WTC11 (cell line): ENCODE results near the gene BBLN. TPM values are rescaled to one million over a fixed set of nuclear protein-coding genes. Genes with fewer than 3 reads are reported as not detected.

Experiments used
- ATAC-seq: fragments of 200-7000 bp; cut with Tn5 transposase; 2 replicates; pipeline ENCODE4 v1.10.0; 2021; ENCODE audit warnings: mild to moderate bottlenecking, moderate library complexity
- CTCF ChIA-PET: fragments of 300-600 bp; sonication (Branson Sonifier 250); formaldehyde crosslinking; loops from one replicate; lab custom pipeline; 2021; ENCODE audit warnings: antibody characterized with exemption; lab: Charles Lee
- POLR2A ChIA-PET: fragments of 350-600 bp; sonication (Branson Sonifier 250); formaldehyde crosslinking; loops from one replicate; lab custom pipeline; 2021; ENCODE audit warnings: antibody characterized with exemption; lab: Charles Lee
- DNase-seq: peaks from one replicate; pipeline ENCODE4 v3.0.0; 2021; ENCODE audit warnings: low spot score
- H3K27ac Mint-ChIP-seq: 2 replicates; pipeline ENCODE4 v1.8.0; 2021; ENCODE audit warnings: mixed read lengths
- H3K27me3 Mint-ChIP-seq: 2 replicates; pipeline ENCODE4 v1.8.0; 2021; ENCODE audit warnings: low read depth, mild to moderate bottlenecking, moderate library complexity, mixed read lengths
- H3K36me3 Mint-ChIP-seq: 2 replicates; pipeline ENCODE4 v1.8.0; 2021; ENCODE audit warnings: mixed read lengths
- H3K4me1 Mint-ChIP-seq: 2 replicates; pipeline ENCODE4 v1.8.0; 2022; ENCODE audit warnings: mixed read lengths
- H3K4me3 Mint-ChIP-seq: 2 replicates; pipeline ENCODE4 v1.8.0; 2021; ENCODE audit warnings: mild to moderate bottlenecking, moderate library complexity, mixed read lengths
- H3K9me3 Mint-ChIP-seq: 2 replicates; pipeline ENCODE4 v1.8.0; 2021; ENCODE audit warnings: mixed read lengths
- CBFB ChIP-seq: sonication (generic); formaldehyde crosslinking; IDR thresholded peaks from 2 replicates; pipeline ENCODE4 v1.8.1; 2022; ENCODE audit warnings: mild to moderate bottlenecking, low read depth, missing genetic modification reagents
- CREB1 ChIP-seq: sonication (generic); formaldehyde crosslinking; IDR thresholded peaks from 2 replicates; pipeline ENCODE4 v1.8.0; 2023; ENCODE audit warnings: mild to moderate bottlenecking, missing genetic modification reagents
- EMX1 ChIP-seq: fragments of 250-450 bp; sonication (Bioruptor Pico); IDR thresholded peaks from 2 replicates; pipeline ENCODE4 v1.8.0; 2021; ENCODE audit warnings: mild to moderate bottlenecking
- GTF2I ChIP-seq: fragments of 250-450 bp; sonication (Bioruptor Pico); conservative IDR thresholded peaks from 2 replicates; pipeline ENCODE4 v1.4.0; 2021; ENCODE audit warnings: mild to moderate bottlenecking
- HMGA2 ChIP-seq: fragments of 250-450 bp; sonication (Bioruptor Pico); IDR thresholded peaks from 2 replicates; pipeline ENCODE4 v1.4.0; 2021; ENCODE audit warnings: mild to moderate bottlenecking, moderate library complexity
- KAT7 ChIP-seq: sonication (generic); formaldehyde crosslinking; IDR thresholded peaks from 2 replicates; pipeline ENCODE4 v1.8.1; 2023; ENCODE audit warnings: missing genetic modification reagents, mild to moderate bottlenecking, borderline replicate concordance
- NFE2L1 ChIP-seq: sonication (generic); formaldehyde crosslinking; IDR thresholded peaks from 2 replicates; pipeline ENCODE4 v1.8.1; 2023; ENCODE audit warnings: missing genetic modification reagents
- NR1H2 ChIP-seq: sonication (generic); formaldehyde crosslinking; IDR thresholded peaks from 2 replicates; pipeline ENCODE4 v1.9.0; 2021; ENCODE audit warnings: mild to moderate bottlenecking, moderate library complexity, missing genetic modification reagents
- OVOL2 ChIP-seq: fragments of 250-450 bp; sonication (Bioruptor Pico); IDR thresholded peaks from 2 replicates; pipeline ENCODE4 v1.9.0; 2021; ENCODE audit warnings: mild to moderate bottlenecking, borderline replicate concordance
- SMAD3 ChIP-seq: sonication (generic); formaldehyde crosslinking; IDR thresholded peaks from 2 replicates; pipeline ENCODE4 v1.8.0; 2022; ENCODE audit warnings: missing genetic modification reagents, mild to moderate bottlenecking, borderline replicate concordance
- SOX15 ChIP-seq: fragments of 250-450 bp; sonication (Bioruptor Pico); IDR thresholded peaks from 2 replicates; pipeline ENCODE4 v1.9.0; 2021; ENCODE audit warnings: mild to moderate bottlenecking
- TEAD4 ChIP-seq: sonication (generic); formaldehyde crosslinking; IDR thresholded peaks from 2 replicates; pipeline ENCODE4 v1.8.0; 2022; ENCODE audit warnings: mild to moderate bottlenecking, missing genetic modification reagents
- ZNF138 ChIP-seq: sonication (generic); formaldehyde crosslinking; conservative IDR thresholded peaks from 2 replicates; pipeline ENCODE4 v1.8.1; 2022; ENCODE audit warnings: mild to moderate bottlenecking, moderate library complexity, missing genetic modification reagents
- ZNF219 ChIP-seq: sonication (generic); formaldehyde crosslinking; IDR thresholded peaks from 2 replicates; pipeline ENCODE4 v1.8.0; 2023; ENCODE audit warnings: missing genetic modification reagents, mild to moderate bottlenecking, borderline replicate concordance
- ZNF232 ChIP-seq: sonication (generic); formaldehyde crosslinking; IDR thresholded peaks from 2 replicates; pipeline ENCODE4 v1.8.0; 2022; ENCODE audit warnings: mild to moderate bottlenecking, missing genetic modification reagents
- ZNF263 ChIP-seq: sonication (generic); formaldehyde crosslinking; IDR thresholded peaks from 2 replicates; pipeline ENCODE4 v1.8.1; 2022; ENCODE audit warnings: low read depth, mild to moderate bottlenecking, moderate library complexity, missing genetic modification reagents
- ZNF671 ChIP-seq: fragments of 250-450 bp; sonication (Bioruptor Pico); IDR thresholded peaks from 2 replicates; pipeline ENCODE4 v1.8.0; 2021; ENCODE audit warnings: mild to moderate bottlenecking
- total RNA-seq: library from RNA; stranded (reverse); gene quantifications from 3 replicates; pipeline ENCODE4 v1.2.3, GENCODE V29; 2021
- TF ChIP-seq, protein P1 (sequence below): fragments of 250-450 bp; sonication (Bioruptor Pico); IDR thresholded peaks from 2 replicates; pipeline ENCODE4 v2.1.2; 2022; ENCODE audit warnings: mild to moderate bottlenecking, moderate library complexity
- TF ChIP-seq, protein P2 (sequence below): sonication (generic); formaldehyde crosslinking; IDR thresholded peaks from 2 replicates; pipeline ENCODE4 v1.8.1; 2022; ENCODE audit warnings: low read depth, mild to moderate bottlenecking, moderate library complexity, missing genetic modification reagents, borderline replicate concordance
- TF ChIP-seq, protein P3 (sequence below): sonication (generic); formaldehyde crosslinking; conservative IDR thresholded peaks from 2 replicates; pipeline ENCODE4 v1.8.1; 2022; ENCODE audit warnings: mild to moderate bottlenecking, missing genetic modification reagents
- TF ChIP-seq, protein P4 (sequence below): sonication (generic); formaldehyde crosslinking; IDR thresholded peaks from 2 replicates; pipeline ENCODE4 v1.8.0; 2022; ENCODE audit warnings: mild to moderate bottlenecking, missing genetic modification reagents
- TF ChIP-seq, protein P5 (sequence below): fragments of 250-450 bp; sonication (Bioruptor Pico); IDR thresholded peaks from 2 replicates; pipeline ENCODE4 v1.9.0; 2021; ENCODE audit warnings: mild to moderate bottlenecking
- TF ChIP-seq, protein P6 (sequence below): sonication (generic); formaldehyde crosslinking; IDR thresholded peaks from 2 replicates; pipeline ENCODE4 v1.8.0; 2022; ENCODE audit warnings: missing genetic modification reagents
- TF ChIP-seq, protein P7 (sequence below): sonication (generic); formaldehyde crosslinking; IDR thresholded peaks from 2 replicates; pipeline ENCODE4 v1.8.1; 2022; ENCODE audit warnings: low read depth, missing genetic modification reagents, borderline replicate concordance
- TF ChIP-seq, protein P8 (sequence below): sonication (generic); formaldehyde crosslinking; IDR thresholded peaks from 2 replicates; pipeline ENCODE4 v1.8.0; 2023; ENCODE audit warnings: missing genetic modification reagents
- TF ChIP-seq, protein P9 (sequence below): sonication (generic); formaldehyde crosslinking; IDR thresholded peaks from 2 replicates; pipeline ENCODE4 v1.8.1; 2023; ENCODE audit warnings: mild to moderate bottlenecking, missing genetic modification reagents

The BBLN gene
- total RNA-seq, 1 experiment from 2014 or later: 77.1 TPM

DNA sequence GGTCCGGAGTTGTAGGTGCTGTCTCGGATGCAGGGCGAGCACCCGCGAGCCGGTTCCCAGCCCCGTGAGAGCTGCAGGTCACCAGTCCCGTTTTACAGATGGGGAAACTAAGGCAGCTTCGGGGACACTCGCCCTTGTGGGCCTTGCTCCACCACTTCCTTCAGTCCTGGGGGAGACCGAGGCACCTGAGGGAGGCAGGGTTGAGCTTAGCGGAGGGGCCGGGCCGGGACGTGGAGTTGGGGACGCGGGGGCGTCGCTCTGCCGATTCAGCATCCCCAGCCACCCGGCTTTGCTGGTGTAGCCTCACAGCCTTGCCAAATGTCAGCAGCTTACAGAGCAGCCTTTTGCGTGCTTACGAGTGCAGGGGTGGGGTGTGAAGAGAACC is 530 bp downstream of the BBLN start (continued):
- TF ChIP-seq, protein P1, sequence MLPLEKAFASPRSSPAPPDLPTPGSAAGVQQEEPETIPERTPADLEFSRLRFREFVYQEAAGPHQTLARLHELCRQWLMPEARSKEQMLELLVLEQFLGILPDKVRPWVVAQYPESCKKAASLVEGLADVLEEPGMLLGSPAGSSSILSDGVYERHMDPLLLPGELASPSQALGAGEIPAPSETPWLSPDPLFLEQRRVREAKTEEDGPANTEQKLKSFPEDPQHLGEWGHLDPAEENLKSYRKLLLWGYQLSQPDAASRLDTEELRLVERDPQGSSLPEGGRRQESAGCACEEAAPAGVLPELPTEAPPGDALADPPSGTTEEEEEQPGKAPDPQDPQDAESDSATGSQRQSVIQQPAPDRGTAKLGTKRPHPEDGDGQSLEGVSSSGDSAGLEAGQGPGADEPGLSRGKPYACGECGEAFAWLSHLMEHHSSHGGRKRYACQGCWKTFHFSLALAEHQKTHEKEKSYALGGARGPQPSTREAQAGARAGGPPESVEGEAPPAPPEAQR (CRISPR knock-in tag): no peak
- TF ChIP-seq NFE2L1 (CRISPR knock-in tag) (no peak), ZNF232 (CRISPR knock-in tag) (no peak), SOX15 (CRISPR knock-in tag) (no peak), GTF2I (peak; percentile 71; the same call in 1 of the 2 replicates), KAT7 (CRISPR knock-in tag) (no peak), ZNF138 (CRISPR knock-in tag) (no peak), HMGA2 (CRISPR knock-in tag) (0 out of 2 replicates have a peak, but pooled peaks have one; percentile 6), ZNF219 (CRISPR knock-in tag) (no peak), SMAD3 (CRISPR knock-in tag) (no peak), TEAD4 (CRISPR knock-in tag) (no peak)
- TF ChIP-seq, protein P2, sequence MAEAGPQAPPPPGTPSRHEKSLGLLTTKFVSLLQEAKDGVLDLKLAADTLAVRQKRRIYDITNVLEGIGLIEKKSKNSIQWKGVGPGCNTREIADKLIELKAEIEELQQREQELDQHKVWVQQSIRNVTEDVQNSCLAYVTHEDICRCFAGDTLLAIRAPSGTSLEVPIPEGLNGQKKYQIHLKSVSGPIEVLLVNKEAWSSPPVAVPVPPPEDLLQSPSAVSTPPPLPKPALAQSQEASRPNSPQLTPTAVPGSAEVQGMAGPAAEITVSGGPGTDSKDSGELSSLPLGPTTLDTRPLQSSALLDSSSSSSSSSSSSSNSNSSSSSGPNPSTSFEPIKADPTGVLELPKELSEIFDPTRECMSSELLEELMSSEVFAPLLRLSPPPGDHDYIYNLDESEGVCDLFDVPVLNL (CRISPR knock-in tag): no peak
- TF ChIP-seq, protein P3, sequence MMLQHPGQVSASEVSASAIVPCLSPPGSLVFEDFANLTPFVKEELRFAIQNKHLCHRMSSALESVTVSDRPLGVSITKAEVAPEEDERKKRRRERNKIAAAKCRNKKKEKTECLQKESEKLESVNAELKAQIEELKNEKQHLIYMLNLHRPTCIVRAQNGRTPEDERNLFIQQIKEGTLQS: no peak

DNA sequence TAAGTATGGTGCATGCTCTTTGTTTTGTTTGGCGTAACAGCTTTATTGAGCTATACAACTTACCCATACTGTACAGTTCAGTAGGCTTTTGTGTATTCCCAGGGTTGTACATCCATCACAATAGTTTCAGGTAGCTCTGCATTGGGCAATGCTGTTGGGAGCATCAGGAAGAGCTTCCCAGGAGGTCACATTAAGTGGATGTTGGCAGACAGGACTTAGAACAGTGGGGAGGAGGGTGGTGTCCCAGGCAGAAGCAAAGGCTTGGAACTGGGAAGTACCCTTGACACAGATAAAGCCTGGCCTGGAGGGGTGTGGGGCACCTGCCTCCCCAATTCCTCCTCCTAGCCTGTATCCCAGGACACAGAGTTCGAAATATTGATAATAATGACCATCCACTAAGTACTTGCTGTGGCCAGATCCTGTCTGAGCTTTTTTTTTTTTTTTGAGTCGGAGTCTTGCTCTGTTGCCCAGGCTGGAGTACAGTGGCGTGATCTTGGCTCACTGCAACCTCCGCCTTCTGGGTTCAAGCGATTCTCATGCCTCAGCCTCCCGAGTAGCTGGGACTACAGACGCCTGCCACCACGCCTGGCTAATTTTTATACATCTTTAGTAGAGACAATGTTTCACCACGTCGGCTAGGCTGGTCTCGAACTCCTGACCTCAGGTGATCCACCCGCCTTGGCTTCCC is 1.3 kb downstream of the BBLN start:
- ChIA-PET CTCF (interaction anchor here (1.6 to 3.6 kb wide), 5 partner anchors 10 to 277 kb away, joined by 5 to 37 read pairs (median 30); partner anchors contain the start of gene DNM1), POLR2A (interaction anchor here (1.0 kb wide), 1 partner anchor 94 kb away, joined by 3 read pairs; no protein-coding TSS in a partner anchor)
- Mint-ChIP-seq H3K27ac (no peak overlapping the region), H3K4me3 (peak overlapping the region; percentile 74), H3K4me1 (peaks cover 5% of the 10 kb centered on the region), H3K27me3 (no peaks in the 10 kb centered on the region), H3K9me3 (no peaks in the 10 kb centered on the region), H3K36me3 (peaks cover 15% of the 10 kb centered on the region)
- DNase-seq (no peak), ATAC-seq (no peak)
- TF ChIP-seq, protein P4, sequence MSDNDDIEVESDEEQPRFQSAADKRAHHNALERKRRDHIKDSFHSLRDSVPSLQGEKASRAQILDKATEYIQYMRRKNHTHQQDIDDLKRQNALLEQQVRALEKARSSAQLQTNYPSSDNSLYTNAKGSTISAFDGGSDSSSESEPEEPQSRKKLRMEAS (CRISPR knock-in tag): no peak
- no peak for TF ChIP-seq EMX1 (CRISPR knock-in tag)
- TF ChIP-seq, protein P5, sequence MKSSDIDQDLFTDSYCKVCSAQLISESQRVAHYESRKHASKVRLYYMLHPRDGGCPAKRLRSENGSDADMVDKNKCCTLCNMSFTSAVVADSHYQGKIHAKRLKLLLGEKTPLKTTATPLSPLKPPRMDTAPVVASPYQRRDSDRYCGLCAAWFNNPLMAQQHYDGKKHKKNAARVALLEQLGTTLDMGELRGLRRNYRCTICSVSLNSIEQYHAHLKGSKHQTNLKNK (CRISPR knock-in tag): no peak
- TF ChIP-seq OVOL2 (CRISPR knock-in tag): no peak
- no peak for TF ChIP-seq NR1H2 (CRISPR knock-in tag)
- TF ChIP-seq, protein P6, sequence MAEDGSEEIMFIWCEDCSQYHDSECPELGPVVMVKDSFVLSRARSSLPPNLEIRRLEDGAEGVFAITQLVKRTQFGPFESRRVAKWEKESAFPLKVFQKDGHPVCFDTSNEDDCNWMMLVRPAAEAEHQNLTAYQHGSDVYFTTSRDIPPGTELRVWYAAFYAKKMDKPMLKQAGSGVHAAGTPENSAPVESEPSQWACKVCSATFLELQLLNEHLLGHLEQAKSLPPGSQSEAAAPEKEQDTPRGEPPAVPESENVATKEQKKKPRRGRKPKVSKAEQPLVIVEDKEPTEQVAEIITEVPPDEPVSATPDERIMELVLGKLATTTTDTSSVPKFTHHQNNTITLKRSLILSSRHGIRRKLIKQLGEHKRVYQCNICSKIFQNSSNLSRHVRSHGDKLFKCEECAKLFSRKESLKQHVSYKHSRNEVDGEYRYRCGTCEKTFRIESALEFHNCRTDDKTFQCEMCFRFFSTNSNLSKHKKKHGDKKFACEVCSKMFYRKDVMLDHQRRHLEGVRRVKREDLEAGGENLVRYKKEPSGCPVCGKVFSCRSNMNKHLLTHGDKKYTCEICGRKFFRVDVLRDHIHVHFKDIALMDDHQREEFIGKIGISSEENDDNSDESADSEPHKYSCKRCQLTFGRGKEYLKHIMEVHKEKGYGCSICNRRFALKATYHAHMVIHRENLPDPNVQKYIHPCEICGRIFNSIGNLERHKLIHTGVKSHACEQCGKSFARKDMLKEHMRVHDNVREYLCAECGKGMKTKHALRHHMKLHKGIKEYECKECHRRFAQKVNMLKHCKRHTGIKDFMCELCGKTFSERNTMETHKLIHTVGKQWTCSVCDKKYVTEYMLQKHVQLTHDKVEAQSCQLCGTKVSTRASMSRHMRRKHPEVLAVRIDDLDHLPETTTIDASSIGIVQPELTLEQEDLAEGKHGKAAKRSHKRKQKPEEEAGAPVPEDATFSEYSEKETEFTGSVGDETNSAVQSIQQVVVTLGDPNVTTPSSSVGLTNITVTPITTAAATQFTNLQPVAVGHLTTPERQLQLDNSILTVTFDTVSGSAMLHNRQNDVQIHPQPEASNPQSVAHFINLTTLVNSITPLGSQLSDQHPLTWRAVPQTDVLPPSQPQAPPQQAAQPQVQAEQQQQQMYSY (CRISPR knock-in tag): no peak
- TF ChIP-seq, protein P7, sequence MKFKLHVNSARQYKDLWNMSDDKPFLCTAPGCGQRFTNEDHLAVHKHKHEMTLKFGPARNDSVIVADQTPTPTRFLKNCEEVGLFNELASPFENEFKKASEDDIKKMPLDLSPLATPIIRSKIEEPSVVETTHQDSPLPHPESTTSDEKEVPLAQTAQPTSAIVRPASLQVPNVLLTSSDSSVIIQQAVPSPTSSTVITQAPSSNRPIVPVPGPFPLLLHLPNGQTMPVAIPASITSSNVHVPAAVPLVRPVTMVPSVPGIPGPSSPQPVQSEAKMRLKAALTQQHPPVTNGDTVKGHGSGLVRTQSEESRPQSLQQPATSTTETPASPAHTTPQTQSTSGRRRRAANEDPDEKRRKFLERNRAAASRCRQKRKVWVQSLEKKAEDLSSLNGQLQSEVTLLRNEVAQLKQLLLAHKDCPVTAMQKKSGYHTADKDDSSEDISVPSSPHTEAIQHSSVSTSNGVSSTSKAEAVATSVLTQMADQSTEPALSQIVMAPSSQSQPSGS (CRISPR knock-in tag): no peak
- no peak for TF ChIP-seq ZNF671 (CRISPR knock-in tag)
- TF ChIP-seq CREB1 (CRISPR knock-in tag): no peak
- TF ChIP-seq ZNF263 (CRISPR knock-in tag): no peak
- TF ChIP-seq, protein P8, sequence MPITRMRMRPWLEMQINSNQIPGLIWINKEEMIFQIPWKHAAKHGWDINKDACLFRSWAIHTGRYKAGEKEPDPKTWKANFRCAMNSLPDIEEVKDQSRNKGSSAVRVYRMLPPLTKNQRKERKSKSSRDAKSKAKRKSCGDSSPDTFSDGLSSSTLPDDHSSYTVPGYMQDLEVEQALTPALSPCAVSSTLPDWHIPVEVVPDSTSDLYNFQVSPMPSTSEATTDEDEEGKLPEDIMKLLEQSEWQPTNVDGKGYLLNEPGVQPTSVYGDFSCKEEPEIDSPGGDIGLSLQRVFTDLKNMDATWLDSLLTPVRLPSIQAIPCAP (CRISPR knock-in tag): no peak
- TF ChIP-seq SOX15 (CRISPR knock-in tag): no peak
- TF ChIP-seq, protein P9, sequence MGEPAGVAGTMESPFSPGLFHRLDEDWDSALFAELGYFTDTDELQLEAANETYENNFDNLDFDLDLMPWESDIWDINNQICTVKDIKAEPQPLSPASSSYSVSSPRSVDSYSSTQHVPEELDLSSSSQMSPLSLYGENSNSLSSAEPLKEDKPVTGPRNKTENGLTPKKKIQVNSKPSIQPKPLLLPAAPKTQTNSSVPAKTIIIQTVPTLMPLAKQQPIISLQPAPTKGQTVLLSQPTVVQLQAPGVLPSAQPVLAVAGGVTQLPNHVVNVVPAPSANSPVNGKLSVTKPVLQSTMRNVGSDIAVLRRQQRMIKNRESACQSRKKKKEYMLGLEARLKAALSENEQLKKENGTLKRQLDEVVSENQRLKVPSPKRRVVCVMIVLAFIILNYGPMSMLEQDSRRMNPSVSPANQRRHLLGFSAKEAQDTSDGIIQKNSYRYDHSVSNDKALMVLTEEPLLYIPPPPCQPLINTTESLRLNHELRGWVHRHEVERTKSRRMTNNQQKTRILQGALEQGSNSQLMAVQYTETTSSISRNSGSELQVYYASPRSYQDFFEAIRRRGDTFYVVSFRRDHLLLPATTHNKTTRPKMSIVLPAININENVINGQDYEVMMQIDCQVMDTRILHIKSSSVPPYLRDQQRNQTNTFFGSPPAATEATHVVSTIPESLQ (CRISPR knock-in tag): no peak
- no peak for TF ChIP-seq CBFB (CRISPR knock-in tag)
